ENCODE data around the gene EML2. TPM values are rescaled to one million over a fixed set of nuclear protein-coding genes. Genes with fewer than 3 reads are reported as not detected.
"Not testable (repeated sequence)": the region's sequence is repeated elsewhere in the genome, so short reads cannot be mapped to it uniquely, and the experiment has no call there.

The EML2 gene
- total RNA-seq: 10 to 100 TPM; 93.1 to 94.2 TPM

GRCh38 chr19:45638930-45639729 lies at the start of gene EML2:
EML2 (minus strand) TSS chr19:45639397; CDS start chr19:45639376, 21 bp downstream.
- Mint-ChIP-seq H3K27ac (peak within 1 kb of the TSS; percentile 95), H3K4me3 (peak within 1 kb of the TSS; percentile 95), H3K27me3 (no peaks in the 10 kb centered on the region), H3K36me3 (peaks cover 2% of the 10 kb centered on the region), H3K4me1 (peaks cover 31% of the 10 kb centered on the region), H3K9me3 (no peaks in the 10 kb centered on the region)
- DNase-seq (peak; percentile 82), ATAC-seq (ENCODE audit: low read depth) (peak; percentile 31)
- POLR2A ChIA-PET: interaction anchor here (0.6 to 1.6 kb wide), 5 partner anchors 44 to 182 kb away, joined by 3 to 5 read pairs (median 3); no protein-coding TSS in a partner anchor

- Mint-ChIP-seq H3K36me3 (peaks cover 15% of the 10 kb centered on the region), H3K4me3 (no peak overlapping the region), H3K27ac (no peak overlapping the region), H3K27me3 (no peaks in the 10 kb centered on the region), H3K4me1 (peaks cover 7% of the 10 kb centered on the region), H3K9me3 (no peaks in the 10 kb centered on the region)
- DNase-seq (no peak), ATAC-seq (ENCODE audit: low read depth) (no peak)
- POLR2A ChIA-PET: no interaction called here
These were observed 48.4 kb upstream of the EML2 start for GRCh38 chr19:45687599-45687998.

GRCh38 chr19:45685045-45685444 lies 45.8 kb upstream of the EML2 start:
- H3K4me3 Mint-ChIP-seq; H3K27me3 Mint-ChIP-seq; ATAC-seq (ENCODE audit: low read depth); DNase-seq; H3K9me3 Mint-ChIP-seq; H3K4me1 Mint-ChIP-seq; H3K27ac Mint-ChIP-seq: not testable (repeated sequence)
- H3K36me3 Mint-ChIP-seq: peaks cover 13% of the 10 kb centered on the region
- POLR2A ChIA-PET: interaction anchor here (0.6 to 2.0 kb wide), 4 partner anchors 43 to 858 kb away, joined by 3 to 6 read pairs (median 5); partner anchors contain the start of gene PPM1N

GRCh38 chr19:45682908-45683307 lies 43.7 kb upstream of the EML2 start:
- H3K27ac Mint-ChIP-seq: peak overlapping the region; percentile 39
- peaks cover 7% of the 10 kb centered on the region for H3K4me1 Mint-ChIP-seq
- H3K4me3 Mint-ChIP-seq: no peak overlapping the region
- peaks cover 10% of the 10 kb centered on the region for H3K36me3 Mint-ChIP-seq
- H3K27me3 Mint-ChIP-seq: no peaks in the 10 kb centered on the region
- H3K9me3 Mint-ChIP-seq: no peaks in the 10 kb centered on the region
- POLR2A ChIA-PET: interaction anchor here (1.0 to 1.2 kb wide), 5 partner anchors 9 to 681 kb away, joined by 3 to 5 read pairs (median 3); partner anchors contain the start of genes QPCTL and SNRPD2
- ATAC-seq (ENCODE audit: low read depth) (no peak), DNase-seq (no peak)

GRCh38 chr19:45682117-45682516 lies 42.9 kb upstream of the EML2 start:
- DNase-seq (no peak), ATAC-seq (ENCODE audit: low read depth) (no peak)
- Mint-ChIP-seq H3K9me3 (no peaks in the 10 kb centered on the region), H3K36me3 (peaks cover 8% of the 10 kb centered on the region), H3K4me1 (peaks cover 10% of the 10 kb centered on the region), H3K4me3 (no peak overlapping the region), H3K27me3 (no peaks in the 10 kb centered on the region), H3K27ac (no peak overlapping the region)
- POLR2A ChIA-PET: interaction anchor here (1.0 to 1.6 kb wide), 4 partner anchors 10 to 680 kb away, joined by 3 to 5 read pairs (median 3); partner anchors contain the start of genes QPCTL and SNRPD2

GRCh38 chr19:45681391-45682015 lies 42.3 kb upstream of the EML2 start:
- Mint-ChIP-seq H3K27me3 (peaks cover 2% of the 10 kb centered on the region), H3K27ac (peak overlapping the region; percentile 88), H3K36me3 (peaks cover 5% of the 10 kb centered on the region), H3K9me3 (no peaks in the 10 kb centered on the region), H3K4me1 (peaks cover 12% of the 10 kb centered on the region), H3K4me3 (peak overlapping the region; percentile 86)
- POLR2A ChIA-PET: interaction anchor here (0.6 to 1.6 kb wide), 3 partner anchors 11 to 250 kb away, joined by 3 to 5 read pairs (median 5); partner anchors contain the start of genes QPCTL and SNRPD2
- peak; percentile 88 for ATAC-seq (ENCODE audit: low read depth)
- DNase-seq: peak; percentile 94

- peak; percentile 82 for DNase-seq
- H3K9me3 Mint-ChIP-seq: no peaks in the 10 kb centered on the region
- ATAC-seq (ENCODE audit: low read depth): peak; percentile 59
- peaks cover 13% of the 10 kb centered on the region for H3K4me1 Mint-ChIP-seq
- POLR2A ChIA-PET: interaction anchor here (0.7 to 2.6 kb wide), 4 partner anchors 10 to 40 kb away, joined by 3 to 18 read pairs (median 5); partner anchors contain the start of genes GIPR, QPCTL and SNRPD2
- no peaks in the 10 kb centered on the region for H3K36me3 Mint-ChIP-seq
- H3K27ac Mint-ChIP-seq: peak overlapping the region; percentile 80
- H3K27me3 Mint-ChIP-seq: peaks cover 6% of the 10 kb centered on the region
- H3K4me3 Mint-ChIP-seq: peak overlapping the region; percentile 89
These were observed 38.4 kb upstream of the EML2 start for GRCh38 chr19:45677351-45678230.

GRCh38 chr19:45676851-45677263 lies 37.7 kb upstream of the EML2 start:
- Mint-ChIP-seq H3K27ac (peak overlapping the region; percentile 34), H3K4me1 (peaks cover 11% of the 10 kb centered on the region)
- POLR2A ChIA-PET: interaction anchor here (1.1 to 2.6 kb wide), 3 partner anchors 15 to 41 kb away, joined by 3 to 18 read pairs (median 7); partner anchors contain the start of genes QPCTL and SNRPD2

GRCh38 chr19:45674946-45675345 lies 35.7 kb upstream of the EML2 start:
- H3K4me1 Mint-ChIP-seq: peaks cover 14% of the 10 kb centered on the region
- H3K4me3 Mint-ChIP-seq: no peak overlapping the region
- H3K27me3 Mint-ChIP-seq: peaks cover 18% of the 10 kb centered on the region
- DNase-seq (no peak), ATAC-seq (ENCODE audit: low read depth) (no peak)
- no peaks in the 10 kb centered on the region for H3K36me3 Mint-ChIP-seq
- H3K9me3 Mint-ChIP-seq: no peaks in the 10 kb centered on the region
- H3K27ac Mint-ChIP-seq: no peak overlapping the region
- POLR2A ChIA-PET: no interaction called here

More at GRCh38 chr19:45676851-45677263, 37.7 kb upstream of the EML2 start:
- peak; percentile 65 for DNase-seq
- H3K9me3 Mint-ChIP-seq: no peaks in the 10 kb centered on the region
- peaks cover 6% of the 10 kb centered on the region for H3K27me3 Mint-ChIP-seq
- peak; percentile 49 for ATAC-seq (ENCODE audit: low read depth)
- H3K36me3 Mint-ChIP-seq: no peaks in the 10 kb centered on the region
- peak overlapping the region; percentile 89 for H3K4me3 Mint-ChIP-seq

- POLR2A ChIA-PET: interaction anchor here (0.8 to 1.3 kb wide), 3 partner anchors 9 to 25 kb away, joined by 3 to 5 read pairs (median 5); partner anchors contain the start of genes QPCTL and SNRPD2
- peak overlapping the region; percentile 92 for H3K4me3 Mint-ChIP-seq
- H3K4me1 Mint-ChIP-seq: peaks cover 26% of the 10 kb centered on the region
- DNase-seq: peak; percentile 89
- peaks cover 17% of the 10 kb centered on the region for H3K27me3 Mint-ChIP-seq
- H3K9me3 Mint-ChIP-seq: no peaks in the 10 kb centered on the region
- peak; percentile 22 for ATAC-seq (ENCODE audit: low read depth)
- H3K36me3 Mint-ChIP-seq: no peaks in the 10 kb centered on the region
- no peak overlapping the region for H3K27ac Mint-ChIP-seq
These were observed 31.7 kb upstream of the EML2 start for GRCh38 chr19:45670670-45671453.

GRCh38 chr19:45668342-45668871 lies 29.2 kb upstream of the EML2 start:
- peak overlapping the region; percentile 89 for H3K27ac Mint-ChIP-seq
- peak; percentile 8 for ATAC-seq (ENCODE audit: low read depth)
- POLR2A ChIA-PET: interaction anchor here (0.8 to 1.4 kb wide), 4 partner anchors 8 to 27 kb away, joined by 3 to 6 read pairs (median 4); partner anchors contain the start of gene SNRPD2
- H3K36me3 Mint-ChIP-seq: no peaks in the 10 kb centered on the region
- H3K4me1 Mint-ChIP-seq: peaks cover 29% of the 10 kb centered on the region
- DNase-seq: peak; percentile 56
- H3K27me3 Mint-ChIP-seq: peaks cover 15% of the 10 kb centered on the region
- H3K4me3 Mint-ChIP-seq: peak overlapping the region; percentile 92
- no peaks in the 10 kb centered on the region for H3K9me3 Mint-ChIP-seq
